ENCODE data around the gene ESYT2. TPM values are rescaled to one million over a fixed set of nuclear protein-coding genes. Genes with fewer than 3 reads are reported as not detected.
"Not testable (repeated sequence)": the region's sequence is repeated elsewhere in the genome, so short reads cannot be mapped to it uniquely, and the experiment has no call there.

Gene ESYT2
- total RNA-seq, 2 donors from 2014 or later = 24.4 to 31.8 TPM

- Mint-ChIP-seq H3K9me3 (no peaks in the 10 kb centered on the region), H3K4me1 (ENCODE audit: low read depth in 2 of 2) (peaks cover 20 to 30% of the 10 kb centered on the region in 2 donors), H3K27me3 (no peaks in the 10 kb centered on the region), H3K27ac (peak overlapping the region; percentile 8 to 71), H3K36me3 (peaks cover 10% of the 10 kb centered on the region), H3K4me3 (peak overlapping the region; percentile 83)
- ATAC-seq (no peak), DNase-seq (ENCODE audit: low spot score) (no peak)
Measured at GRCh38 chr7:158705234-158705850, 124.0 kb downstream of the ESYT2 start.

- Mint-ChIP-seq H3K9me3 (no peaks in the 10 kb centered on the region), H3K4me1 (ENCODE audit: low read depth in 2 of 2) (peaks cover 18 to 29% of the 10 kb centered on the region in 2 donors), H3K4me3 (peak within 1 kb of the TSS; percentile 83), H3K27me3 (no peaks in the 10 kb centered on the region), H3K36me3 (peaks cover 10% of the 10 kb centered on the region), H3K27ac (peak within 1 kb of the TSS; percentile 8 to 71)
- ATAC-seq (peak; percentile 99), DNase-seq (ENCODE audit: low spot score) (peak; percentile 98)
Measured at GRCh38 chr7:158704524-158705233, 124.6 kb downstream of the ESYT2 start, which contains the start of gene NCAPG2. Gene NCAPG2, minus strand, starts transcription at chr7:158704804. Its CDS starts 2,905 bp downstream, at chr7:158701899.

GRCh38 chr7:158703679-158704523, 125.4 kb downstream of the ESYT2 start:
- H3K27me3 Mint-ChIP-seq; H3K9me3 Mint-ChIP-seq; ATAC-seq; DNase-seq (ENCODE audit: low spot score): not testable (repeated sequence)
- Mint-ChIP-seq H3K4me3 (peak overlapping the region; percentile 83), H3K36me3 (peaks cover 17% of the 10 kb centered on the region), H3K4me1 (ENCODE audit: low read depth in 2 of 2) (peaks cover 22 to 36% of the 10 kb centered on the region in 2 donors), H3K27ac (peak overlapping the region in 1 of 2 donors; percentile 8)

- Mint-ChIP-seq H3K4me3 (peak overlapping the region; percentile 78), H3K36me3 (peaks cover 19% of the 10 kb centered on the region)
- no peak for ATAC-seq
Measured at GRCh38 chr7:158702944-158703343, 126.4 kb downstream of the ESYT2 start.

GRCh38 chr7:158702196-158702595, 127.1 kb downstream of the ESYT2 start:
- ATAC-seq (no peak), DNase-seq (ENCODE audit: low spot score) (no peak)
- H3K36me3 Mint-ChIP-seq = peaks cover 19% of the 10 kb centered on the region
- H3K4me3 Mint-ChIP-seq = peak overlapping the region; percentile 78
- H3K4me1 Mint-ChIP-seq (ENCODE audit: low read depth in 2 of 2) = peaks cover 22 to 37% of the 10 kb centered on the region in 2 donors
- H3K27ac Mint-ChIP-seq = no peak overlapping the region
- H3K27me3 Mint-ChIP-seq = no peaks in the 10 kb centered on the region
- H3K9me3 Mint-ChIP-seq = no peaks in the 10 kb centered on the region

More at GRCh38 chr7:158702944-158703343, 126.4 kb downstream of the ESYT2 start:
- Mint-ChIP-seq H3K4me1 (ENCODE audit: low read depth in 2 of 2) (peaks cover 22 to 37% of the 10 kb centered on the region in 2 donors), H3K27ac (peak overlapping the region in 1 of 2 donors; percentile 8), H3K9me3 (no peaks in the 10 kb centered on the region), H3K27me3 (no peaks in the 10 kb centered on the region)
- no peak for DNase-seq (ENCODE audit: low spot score)

GRCh38 chr7:158700008-158700407, 129.3 kb downstream of the ESYT2 start:
- Mint-ChIP-seq H3K4me3 (no peak overlapping the region), H3K9me3 (no peaks in the 10 kb centered on the region), H3K36me3 (peaks cover 19% of the 10 kb centered on the region), H3K4me1 (ENCODE audit: low read depth in 2 of 2) (peaks cover 17 to 31% of the 10 kb centered on the region in 2 donors), H3K27me3 (no peaks in the 10 kb centered on the region), H3K27ac (no peak overlapping the region)
- ATAC-seq (no peak), DNase-seq (ENCODE audit: low spot score) (no peak)

GRCh38 chr7:158699341-158699740, 130.0 kb downstream of the ESYT2 start:
- Mint-ChIP-seq H3K4me3 (no peak overlapping the region), H3K27ac (peak overlapping the region in 1 of 2 donors; percentile 18), H3K4me1 (ENCODE audit: low read depth in 2 of 2) (peaks cover 20 to 37% of the 10 kb centered on the region in 2 donors), H3K27me3 (no peaks in the 10 kb centered on the region), H3K9me3 (no peaks in the 10 kb centered on the region), H3K36me3 (peaks cover 19% of the 10 kb centered on the region)
- DNase-seq (ENCODE audit: low spot score) (no peak), ATAC-seq (no peak)

GRCh38 chr7:158698657-158699195, 130.6 kb downstream of the ESYT2 start:
- peak overlapping the region in 1 of 2 donors; percentile 18 for H3K27ac Mint-ChIP-seq
- DNase-seq (ENCODE audit: low spot score) (no peak), ATAC-seq (no peak)
- H3K4me1 Mint-ChIP-seq (ENCODE audit: low read depth in 2 of 2) = peaks cover 20 to 38% of the 10 kb centered on the region in 2 donors
- H3K9me3 Mint-ChIP-seq = no peaks in the 10 kb centered on the region
- H3K27me3 Mint-ChIP-seq = no peaks in the 10 kb centered on the region
- H3K4me3 Mint-ChIP-seq = no peak overlapping the region
- peaks cover 19% of the 10 kb centered on the region for H3K36me3 Mint-ChIP-seq

- H3K4me3 Mint-ChIP-seq; H3K9me3 Mint-ChIP-seq; H3K27ac Mint-ChIP-seq; H3K27me3 Mint-ChIP-seq; DNase-seq (ENCODE audit: low spot score); ATAC-seq: not testable (repeated sequence)
- peaks cover 11 to 28% of the 10 kb centered on the region in 2 donors for H3K4me1 Mint-ChIP-seq (ENCODE audit: low read depth in 2 of 2)
- peaks cover 19% of the 10 kb centered on the region for H3K36me3 Mint-ChIP-seq
Measured at GRCh38 chr7:158697597-158697996, 131.7 kb downstream of the ESYT2 start.

- peak; percentile 66 to 86 for ATAC-seq
- Mint-ChIP-seq H3K4me3 (no peak overlapping the region), H3K9me3 (no peaks in the 10 kb centered on the region), H3K27me3 (no peaks in the 10 kb centered on the region), H3K27ac (peak overlapping the region in 1 of 2 donors; percentile 62), H3K4me1 (ENCODE audit: low read depth in 2 of 2) (peaks cover 11 to 21% of the 10 kb centered on the region in 2 donors), H3K36me3 (peaks cover 11% of the 10 kb centered on the region)
- DNase-seq (ENCODE audit: low spot score) = peak; percentile 65
Measured at GRCh38 chr7:158695726-158696452, 133.4 kb downstream of the ESYT2 start.

GRCh38 chr7:158695056-158695455, 134.3 kb downstream of the ESYT2 start:
- no peak for DNase-seq (ENCODE audit: low spot score)
- Mint-ChIP-seq H3K9me3 (no peaks in the 10 kb centered on the region), H3K4me3 (no peak overlapping the region), H3K27me3 (no peaks in the 10 kb centered on the region), H3K4me1 (ENCODE audit: low read depth in 2 of 2) (peaks cover 11 to 20% of the 10 kb centered on the region in 2 donors), H3K36me3 (peaks cover 9% of the 10 kb centered on the region), H3K27ac (no peak overlapping the region)
- ATAC-seq = peak in 1 of 2 donors; percentile 41

GRCh38 chr7:158694650-158695049, 134.7 kb downstream of the ESYT2 start:
- ATAC-seq (no peak), DNase-seq (ENCODE audit: low spot score) (no peak)
- H3K27ac Mint-ChIP-seq = no peak overlapping the region

GRCh38 chr7:158689488-158689887, 139.8 kb downstream of the ESYT2 start:
- Mint-ChIP-seq H3K27ac (no peak overlapping the region), H3K36me3 (peaks cover 4% of the 10 kb centered on the region), H3K27me3 (no peaks in the 10 kb centered on the region), H3K4me3 (no peak overlapping the region), H3K4me1 (ENCODE audit: low read depth in 2 of 2) (peaks cover 0 to 2% of the 10 kb centered on the region in 2 donors), H3K9me3 (no peaks in the 10 kb centered on the region)
- ATAC-seq = no peak
- no peak for DNase-seq (ENCODE audit: low spot score)

More at GRCh38 chr7:158694650-158695049, 134.7 kb downstream of the ESYT2 start:
- H3K4me3 Mint-ChIP-seq = no peak overlapping the region
- H3K4me1 Mint-ChIP-seq (ENCODE audit: low read depth in 2 of 2) = peaks cover 11 to 20% of the 10 kb centered on the region in 2 donors
- H3K9me3 Mint-ChIP-seq = no peaks in the 10 kb centered on the region
- H3K27me3 Mint-ChIP-seq = no peaks in the 10 kb centered on the region
- peaks cover 9% of the 10 kb centered on the region for H3K36me3 Mint-ChIP-seq

Measured in natural killer cell treated with Interleukin-12 subunit alpha and Interleukin-12 subunit beta and Interleukin-15 and Interleukin-18, amount 100 ng/mL, for 72 hours (primary cell).